Adrenal gland (tissue), 12 donors: Measurements from ENCODE around the gene TBC1D14. TPM values are rescaled to one million over a fixed set of nuclear protein-coding genes. Genes with fewer than 3 reads are reported as not detected.
A peak's percentile ranks its signal among the peaks of the same experiment; 100 is the strongest.

Experiments used
- DNase-seq, 7 donors: peaks; one replicate each; pipeline ENCODE4 v3.0.0-alpha.2; 2019 to 2020
- H3K27ac ChIP-seq, 5 donors: fragments of 200-600 bp; sonication (generic) in 4 of 5; 1 replicate in 3 of 5; 2 replicates in 2 of 5; pipeline versions ENCODE4 v1.5.1 to v1.8.0; 2016 to 2020; ENCODE audit warnings: mild to moderate bottlenecking in 1 of 5
- H3K27me3 ChIP-seq: fragments of 200-600 bp; 2 replicates; pipeline ENCODE4 v1.8.0; 2021
- H3K36me3 ChIP-seq, 2 donors: fragments of 200-600 bp; replicated peaks in 1 of 2; 1 replicate in 1 of 2; 2 replicates in 1 of 2; pipeline versions ENCODE4 v1.5.1 to v1.8.0; 2018 to 2022
- H3K4me1 ChIP-seq, 2 donors: fragments of 200-600 bp; replicated peaks in 1 of 2; 1 replicate in 1 of 2; 2 replicates in 1 of 2; pipeline versions ENCODE4 v1.5.1 to v1.8.0; 2018 to 2021
- H3K4me3 ChIP-seq, 4 donors: fragments of 200-600 bp; sonication (generic) in 3 of 4; one replicate each; pipeline ENCODE4 v1.5.1; 2016 to 2018
- H3K9me3 ChIP-seq, 3 donors: fragments of 200-600 bp; sonication (generic) in 1 of 3; replicated peaks in 1 of 3; 1 replicate in 2 of 3; 2 replicates in 1 of 3; pipeline versions ENCODE4 v1.5.1 to v1.8.0; 2016 to 2021
- POLR2A ChIP-seq, 2 donors: fragments of 450-650 bp; IDR thresholded peaks; one replicate each; pipeline ENCODE4 v1.6.1; 2017; ENCODE audit warnings: antibody characterized with exemption in 2 of 2, mild to moderate bottlenecking in 2 of 2, moderate library complexity in 1 of 2
- WGBS, 4 donors: extraction: QIAGEN DNeasy Blood & Tissue Kit in 2 of 4; methylation state at CpG; one replicate each; pipeline versions ENCODE4 v1.1.5 to v1.1.7; 2013 to 2017; 5-methylcytosine and 5-hydroxymethylcytosine counted together
- intact Hi-C, 2 donors: fragments of 100-400 bp; cut with DNase I; formaldehyde crosslinking; loops; one replicate each; pipeline versions ENCODE4 v1.14.1 to v1.15.0; 2022 to 2023
- polyA plus RNA-seq, 3 donors: library from polyadenylated mRNA; stranded (reverse); fragments of 200-250 nt in 2 of 3; fragments of 350-450 nt in 1 of 3; fragmentation: Illumina TruSeq in 1 of 3; extraction: RNeasy Lipid Tissue Mini Kit (QIAGEN cat#74804) in 1 of 3; gene quantifications; one replicate each; pipeline ENCODE4 v1.2.3, GENCODE V29; 2013 to 2014
- total RNA-seq, 9 donors: library from RNA; depleted of rRNA in 4 of 9; stranded (reverse); fragments of >200 nt in 4 of 9; fragments of 120-200 nt in 1 of 9; fragmentation: NEBNext Ultra II Directional in 1 of 9; extraction: Animal tissue kit (Norgen Biotek cat#: 25700) in 1 of 9; gene quantifications; one replicate each; pipeline versions ENCODE4 v1.1.0 to v1.2.4, GENCODE V29; 2013 to 2023
- TF ChIP-seq, protein P1 (sequence below), 6 experiments: fragments of 450-650 bp in 4 of 6; fragments of 200-600 bp in 2 of 6; sonication (generic) in 1 of 6; IDR thresholded peaks; 1 replicate in 5 of 6; 2 replicates in 1 of 6; pipeline versions ENCODE4 v1.5.1 to v1.8.0; 2016 to 2021; ENCODE audit warnings: antibody characterized with exemption in 6 of 6, mild to moderate bottlenecking in 2 of 6, moderate library complexity in 1 of 6
- donor health status: healthy with polysubstance abuse.
- donor health status: Bipolar disorder and iron deficiency.
- donor health status: DM: yes; HTN: yes; CAD: no.
- donor health status: DM: no; HTN: no; CAD: no.
- donor health status: DM: no; HTN: no; CAD: no.
- donor health status: DM: yes; HTN: yes; CAD: no.

Gene TBC1D14
- total and polyA plus RNA-seq, 12 donors = 24.9 to 110 (median 83.0) TPM

DNA sequence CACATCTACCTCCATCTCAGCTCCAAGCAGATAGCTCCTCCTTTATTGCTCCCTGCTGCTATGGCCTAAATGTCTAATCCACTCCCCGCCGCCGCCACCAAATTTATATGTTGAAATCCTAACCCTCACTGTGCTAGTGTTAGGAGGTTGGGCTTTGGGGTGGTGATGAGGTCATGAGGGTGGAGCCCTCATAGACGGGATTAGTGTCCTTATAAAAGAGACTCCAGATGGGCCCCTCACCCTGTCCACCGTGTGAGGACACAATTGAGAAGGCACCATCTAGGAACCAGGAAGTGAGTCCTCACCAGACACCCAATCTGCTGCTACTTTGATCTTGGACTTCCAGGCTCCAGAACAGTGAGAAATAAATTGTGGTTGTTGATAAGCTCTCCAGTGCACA lies 13.6 kb upstream of the TBC1D14 start:
- Histone ChIP-seq H3K4me3 (no peak overlapping the region), H3K4me1 (peaks cover 9 to 15% of the 10 kb centered on the region in 2 donors), H3K9me3 (no peaks in the 10 kb centered on the region), H3K27me3 (no peaks in the 10 kb centered on the region), H3K36me3 (no peaks in the 10 kb centered on the region), H3K27ac (no peak overlapping the region)
- intact Hi-C loops = no loop called here
- DNase-seq = no peak
- TF ChIP-seq, protein P1, sequence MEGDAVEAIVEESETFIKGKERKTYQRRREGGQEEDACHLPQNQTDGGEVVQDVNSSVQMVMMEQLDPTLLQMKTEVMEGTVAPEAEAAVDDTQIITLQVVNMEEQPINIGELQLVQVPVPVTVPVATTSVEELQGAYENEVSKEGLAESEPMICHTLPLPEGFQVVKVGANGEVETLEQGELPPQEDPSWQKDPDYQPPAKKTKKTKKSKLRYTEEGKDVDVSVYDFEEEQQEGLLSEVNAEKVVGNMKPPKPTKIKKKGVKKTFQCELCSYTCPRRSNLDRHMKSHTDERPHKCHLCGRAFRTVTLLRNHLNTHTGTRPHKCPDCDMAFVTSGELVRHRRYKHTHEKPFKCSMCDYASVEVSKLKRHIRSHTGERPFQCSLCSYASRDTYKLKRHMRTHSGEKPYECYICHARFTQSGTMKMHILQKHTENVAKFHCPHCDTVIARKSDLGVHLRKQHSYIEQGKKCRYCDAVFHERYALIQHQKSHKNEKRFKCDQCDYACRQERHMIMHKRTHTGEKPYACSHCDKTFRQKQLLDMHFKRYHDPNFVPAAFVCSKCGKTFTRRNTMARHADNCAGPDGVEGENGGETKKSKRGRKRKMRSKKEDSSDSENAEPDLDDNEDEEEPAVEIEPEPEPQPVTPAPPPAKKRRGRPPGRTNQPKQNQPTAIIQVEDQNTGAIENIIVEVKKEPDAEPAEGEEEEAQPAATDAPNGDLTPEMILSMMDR (IDR thresholded peaks at IDR 0.05) = no peak
- TF ChIP-seq POLR2A (IDR thresholded peaks at IDR 0.05) = no peak
- 82 to 84% methylated on average over 5 of the region's 5 CpGs; no CpG with 5 or more reads in 2 of the 4 donors for WGBS, 4 donors

DNA sequence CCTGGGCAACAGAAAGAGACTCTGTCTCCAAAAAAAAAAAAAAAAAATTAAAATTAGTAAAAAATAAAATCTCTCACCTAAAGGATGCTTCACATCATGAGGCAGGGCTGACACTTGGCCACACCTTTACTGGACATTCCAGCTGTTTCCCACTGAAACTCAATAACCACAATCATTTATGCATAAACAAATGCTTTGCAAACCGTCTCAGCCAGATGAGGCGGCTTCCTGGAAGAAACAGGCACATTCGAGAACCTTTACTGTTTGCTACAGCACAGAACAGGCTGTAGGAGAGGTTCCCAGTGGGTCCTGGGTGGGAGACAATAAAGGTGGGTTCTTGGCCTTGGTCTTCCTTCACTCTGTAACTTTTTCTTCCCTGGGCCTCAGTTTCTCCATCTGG lies 10.9 kb upstream of the TBC1D14 start:
- H3K9me3 ChIP-seq = no peaks in the 10 kb centered on the region
- no peak for TF ChIP-seq POLR2A (IDR thresholded peaks at IDR 0.05)
- TF ChIP-seq, protein P1 (IDR thresholded peaks at IDR 0.05) = no peak
- H3K4me1 ChIP-seq = no peaks in the 10 kb centered on the region
- no peak overlapping the region for H3K4me3 ChIP-seq
- H3K36me3 ChIP-seq = no peaks in the 10 kb centered on the region
- 54 to 94% (median 89%) methylated on average over 3 of the region's 3 CpGs for WGBS, 4 donors
- intact Hi-C loops = no loop called here
- H3K27ac ChIP-seq = no peak overlapping the region
- DNase-seq = peak in 1 of 7 donors; percentile 5
- no peaks in the 10 kb centered on the region for H3K27me3 ChIP-seq

DNA sequence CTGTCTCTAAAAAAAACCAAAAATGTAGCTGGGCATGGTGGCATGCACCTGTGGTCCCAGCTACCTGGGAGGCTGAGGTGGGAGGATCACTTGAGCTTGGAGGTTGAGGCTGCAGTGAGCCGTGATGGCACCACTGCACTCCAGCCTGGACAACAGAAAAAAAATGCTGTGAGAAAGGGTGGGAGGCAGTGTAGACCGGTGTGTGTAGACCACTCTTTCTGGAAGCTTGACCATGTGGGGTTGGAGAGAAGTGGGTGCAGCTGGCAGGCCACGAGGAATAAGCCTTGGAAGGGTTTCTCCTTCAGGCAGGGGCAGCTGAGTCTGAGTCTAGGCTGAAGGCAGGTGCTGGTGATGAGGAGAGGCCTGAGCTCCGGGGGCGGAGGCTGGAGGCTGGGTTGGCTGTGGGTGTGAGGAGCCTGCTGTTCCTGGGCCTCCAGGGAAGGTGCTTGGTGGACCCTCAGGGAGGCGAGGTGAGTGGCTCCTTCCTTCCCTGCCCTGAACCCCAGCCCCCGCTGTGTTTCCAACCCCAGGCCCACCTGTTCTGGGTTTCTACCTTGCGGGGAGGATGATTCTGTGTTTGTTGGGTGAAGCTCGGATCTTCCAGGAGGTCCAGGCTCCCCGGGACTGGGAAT lies 9.3 kb upstream of the TBC1D14 start:
- no peaks in the 10 kb centered on the region for H3K4me1 ChIP-seq
- H3K27ac ChIP-seq = no peak overlapping the region
- H3K9me3 ChIP-seq = no peaks in the 10 kb centered on the region
- TF ChIP-seq, protein P1 (IDR thresholded peaks at IDR 0.05) = no peak
- no peak for TF ChIP-seq POLR2A (IDR thresholded peaks at IDR 0.05)
- 91 to 95% (median 93%) methylated on average over 8 to 10 of the region's 10 CpGs for WGBS, 4 donors
- peak in 2 of 7 donors; percentile 13 for DNase-seq
- H3K4me3 ChIP-seq = no peak overlapping the region
- H3K36me3 ChIP-seq = no peaks in the 10 kb centered on the region
- intact Hi-C loops = loop anchor here (10.0 kb wide), 1 partner anchor 175 kb away; no protein-coding TSS in a partner anchor
- no peaks in the 10 kb centered on the region for H3K27me3 ChIP-seq

DNA sequence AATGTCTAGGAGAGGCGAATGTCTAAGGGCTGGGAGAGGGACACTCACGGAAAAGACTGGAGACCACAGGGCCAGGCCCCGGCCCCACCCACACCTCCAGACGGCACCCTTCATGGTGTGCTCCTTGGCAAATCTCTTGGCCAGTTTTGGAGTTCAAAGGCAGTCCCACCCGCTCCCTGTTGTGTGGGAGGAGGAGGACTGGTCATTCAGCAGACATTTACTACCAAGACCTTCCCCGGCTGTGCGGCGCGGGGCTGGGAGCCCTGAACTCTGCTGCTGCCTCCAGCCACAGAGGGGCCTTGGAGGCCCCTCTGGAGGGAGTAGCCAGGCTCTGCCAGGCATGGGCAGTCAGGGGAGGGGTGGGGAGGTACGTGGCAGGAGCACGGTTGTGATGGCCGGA lies 8.7 kb upstream of the TBC1D14 start:
- intact Hi-C loops = loop anchor here (10.0 kb wide), 1 partner anchor 174 kb away; no protein-coding TSS in a partner anchor
- H3K27ac ChIP-seq = no peak overlapping the region
- no peaks in the 10 kb centered on the region for H3K4me1 ChIP-seq
- H3K4me3 ChIP-seq = no peak overlapping the region
- peak in 2 of 7 donors; percentile 5 to 16 for DNase-seq
- H3K36me3 ChIP-seq = no peaks in the 10 kb centered on the region
- 79 to 91% (median 88%) methylated on average over 4 to 12 of the region's 12 CpGs for WGBS, 4 donors
- no peak for TF ChIP-seq POLR2A (IDR thresholded peaks at IDR 0.05)
- TF ChIP-seq, protein P1 (IDR thresholded peaks at IDR 0.05) = no peak
- no peaks in the 10 kb centered on the region for H3K9me3 ChIP-seq
- H3K27me3 ChIP-seq = no peaks in the 10 kb centered on the region
